DND-41 (cell line): ENCODE results near the gene ARPIN.
"Not testable (repeated sequence)": the region's sequence is repeated elsewhere in the genome, so short reads cannot be mapped to it uniquely, and the experiment has no call there.

Experiments used
- ATAC-seq: fragments of 200-7000 bp; cut with Tn5 transposase; 3 replicates; pipeline ENCODE4 v1.9.1; 2021; ENCODE audit warnings: low read depth; ENCODE audit not compliant: insufficient read depth
- DNase-seq: peaks from one replicate; pipeline ENCODE4 v3.0.0-alpha.2; 2020
- H2AFZ ChIP-seq: 2 replicates; pipeline ENCODE4 v1.6.0; 2012; ENCODE audit warnings: low read depth, low read length
- H3K27ac ChIP-seq: 2 replicates; pipeline ENCODE4 v1.5.1; 2012; ENCODE audit warnings: low read length, inconsistent platforms
- H3K27me3 ChIP-seq: fragments of 200-600 bp; sonication (generic); 2 replicates; pipeline ENCODE4 v1.6.0; 2012; ENCODE audit warnings: low read length, mild to moderate bottlenecking, inconsistent platforms; ENCODE audit not compliant: insufficient read depth, poor library complexity
- H3K36me3 ChIP-seq: 2 replicates; pipeline ENCODE4 v1.5.1; 2012; ENCODE audit warnings: low read length, inconsistent platforms; ENCODE audit not compliant: insufficient read depth
- H3K4me1 ChIP-seq: 2 replicates; pipeline ENCODE4 v1.5.1; 2012; ENCODE audit warnings: mild to moderate bottlenecking, low read length; ENCODE audit not compliant: insufficient read depth
- H3K4me2 ChIP-seq: 2 replicates; pipeline ENCODE4 v1.6.0; 2012; ENCODE audit warnings: mild to moderate bottlenecking, moderate library complexity, low read length, inconsistent platforms; ENCODE audit not compliant: insufficient read depth
- H3K4me3 ChIP-seq, 2 experiments: fragments of 200-600 bp in 1 of 2; shearing (Covaris generic) in 1 of 2; 2 replicates each; pipeline ENCODE4 v1.5.1; 2012 to 2016; ENCODE audit warnings: inconsistent platforms in 2 of 2, low read length in 2 of 2, mild to moderate bottlenecking in 2 of 2, low read depth in 1 of 2, moderate library complexity in 1 of 2
- H3K79me2 ChIP-seq: 2 replicates; pipeline ENCODE4 v1.6.0; 2012; ENCODE audit warnings: low read length, inconsistent platforms; ENCODE audit not compliant: insufficient read depth
- H3K9ac ChIP-seq: 2 replicates; pipeline ENCODE4 v1.6.0; 2012; ENCODE audit warnings: low read depth, mild to moderate bottlenecking, inconsistent platforms, low read length, moderate library complexity
- H3K9me3 ChIP-seq: 2 replicates; pipeline ENCODE4 v1.5.1; 2012; ENCODE audit warnings: low read length, moderate library complexity, mild to moderate bottlenecking, inconsistent platforms; ENCODE audit not compliant: insufficient read depth, severe bottlenecking
- H4K20me1 ChIP-seq: 2 replicates; pipeline ENCODE4 v1.6.0; 2012; ENCODE audit warnings: low read length; ENCODE audit not compliant: insufficient read depth
- CTCF ChIP-seq: IDR thresholded peaks from 2 replicates; pipeline ENCODE4 v1.5.1; 2012; ENCODE audit warnings: borderline replicate concordance, low read length, moderate library complexity, mild to moderate bottlenecking; ENCODE audit not compliant: poor library complexity, severe bottlenecking; ENCODE audit errors: extremely low read depth
- EZH2 ChIP-seq: IDR thresholded peaks from 3 replicates; pipeline ENCODE4 v1.6.1; 2012; ENCODE audit warnings: borderline replicate concordance, low read depth, mild to moderate bottlenecking, moderate library complexity, low read length, inconsistent platforms; ENCODE audit not compliant: severe bottlenecking

Gene ARPIN

GRCh38 chr15:89885611-89886010, 27.1 kb downstream of the ARPIN start:
- no peaks in the 10 kb centered on the region for H4K20me1 ChIP-seq
- H3K27ac ChIP-seq, result no peak overlapping the region
- H3K9ac ChIP-seq, result no peak overlapping the region
- no peaks in the 10 kb centered on the region for H3K27me3 ChIP-seq
- no peak overlapping the region for H3K4me3 ChIP-seq
- no peaks in the 10 kb centered on the region for H3K9me3 ChIP-seq
- peaks cover 42% of the 10 kb centered on the region for H3K36me3 ChIP-seq
- no peak for ATAC-seq
- DNase-seq, result no peak
- H3K4me2 ChIP-seq, result no peak overlapping the region
- no peak overlapping the region for H2AFZ ChIP-seq
- H3K79me2 ChIP-seq, result peaks cover 6% of the 10 kb centered on the region; the same call in 1 of the 2 replicates
- TF ChIP-seq CTCF, result no peak
- TF ChIP-seq EZH2, result no peak
- no peaks in the 10 kb centered on the region for H3K4me1 ChIP-seq

- H3K4me3 ChIP-seq, H3K9ac ChIP-seq, H2AFZ ChIP-seq, H3K27me3 ChIP-seq, DNase-seq, ATAC-seq, H3K79me2 ChIP-seq, H3K4me2 ChIP-seq, H3K4me1 ChIP-seq, H3K27ac ChIP-seq, H3K9me3 ChIP-seq, H4K20me1 ChIP-seq: not testable (repeated sequence)
- H3K36me3 ChIP-seq, result peaks cover 44% of the 10 kb centered on the region
Measured at GRCh38 chr15:89885179-89885578, 27.6 kb downstream of the ARPIN start.

GRCh38 chr15:89883518-89883917, 29.2 kb downstream of the ARPIN start:
- Histone ChIP-seq H2AFZ (no peak overlapping the region), H3K9me3 (no peaks in the 10 kb centered on the region), H4K20me1 (no peaks in the 10 kb centered on the region), H3K27me3 (no peaks in the 10 kb centered on the region), H3K4me3 (no peak overlapping the region), H3K4me1 (no peaks in the 10 kb centered on the region), H3K36me3 (peaks cover 43% of the 10 kb centered on the region), H3K4me2 (no peak overlapping the region), H3K27ac (no peak overlapping the region), H3K9ac (no peak overlapping the region), H3K79me2 (no peaks in the 10 kb centered on the region)
- ATAC-seq (no peak), DNase-seq (no peak)
- TF ChIP-seq CTCF (no peak), EZH2 (no peak)

- no peaks in the 10 kb centered on the region for H3K9me3 ChIP-seq
- TF ChIP-seq CTCF, result no peak
- no peak for TF ChIP-seq EZH2
- no peak overlapping the region for H2AFZ ChIP-seq
- no peak overlapping the region for H3K27ac ChIP-seq
- no peaks in the 10 kb centered on the region for H4K20me1 ChIP-seq
- H3K4me2 ChIP-seq, result no peak overlapping the region
- H3K27me3 ChIP-seq, result no peaks in the 10 kb centered on the region
- H3K79me2 ChIP-seq, result no peaks in the 10 kb centered on the region
- no peaks in the 10 kb centered on the region for H3K4me1 ChIP-seq
- H3K36me3 ChIP-seq, result peaks cover 36% of the 10 kb centered on the region; the same call in 1 of the 2 replicates
- H3K9ac ChIP-seq, result no peak overlapping the region
- DNase-seq, result no peak
- ATAC-seq, result no peak
- no peak overlapping the region for H3K4me3 ChIP-seq
Measured at GRCh38 chr15:89880727-89881126, 32.0 kb downstream of the ARPIN start.
